Measurements from ENCODE around the gene THSD4.

Gene THSD4

GRCh38 chr15:71098920-71099319, 16.4 kb upstream of the THSD4 start:
- DNase-seq: no peak

GRCh38 chr15:71103102-71103676, 12.1 kb upstream of the THSD4 start:
- no peak for DNase-seq

GRCh38 chr15:71104636-71105035, 10.6 kb upstream of the THSD4 start:
- no peak for DNase-seq

- no peak for DNase-seq
Measured at GRCh38 chr15:71105444-71105843, 9.8 kb upstream of the THSD4 start.

- DNase-seq: no peak
Measured at GRCh38 chr15:71106802-71107500, 8.3 kb upstream of the THSD4 start.

GRCh38 chr15:71107501-71107815, 7.8 kb upstream of the THSD4 start:
- DNase-seq: no peak

- no peak for DNase-seq
Measured at GRCh38 chr15:71109130-71109529, 6.1 kb upstream of the THSD4 start.

GRCh38 chr15:71109905-71110304, 5.4 kb upstream of the THSD4 start:
- DNase-seq: no peak

GRCh38 chr15:71110405-71111180, 4.7 kb upstream of the THSD4 start:
- no peak for DNase-seq

GRCh38 chr15:71111181-71111565, 4.1 kb upstream of the THSD4 start:
- no peak for DNase-seq

- DNase-seq: no peak
Measured at GRCh38 chr15:71111950-71112349, 3.3 kb upstream of the THSD4 start.

- no peak for DNase-seq
Measured at GRCh38 chr15:71112429-71112828, 2.8 kb upstream of the THSD4 start.

- DNase-seq: no peak
Measured at GRCh38 chr15:71114066-71114680, 1.1 kb upstream of the THSD4 start.

GRCh38 chr15:71115567-71116351, 488 bp downstream of the THSD4 start:
- DNase-seq: no peak

GRCh38 chr15:71116366-71116765, 1.1 kb downstream of the THSD4 start:
- no peak for DNase-seq

- no peak for DNase-seq
Measured at GRCh38 chr15:71116942-71117341, 1.7 kb downstream of the THSD4 start.

GRCh38 chr15:71117714-71118305, 2.5 kb downstream of the THSD4 start:
- DNase-seq: no peak

GRCh38 chr15:71118345-71118744, 3.1 kb downstream of the THSD4 start:
- DNase-seq: no peak

- DNase-seq: no peak
Measured at GRCh38 chr15:71118881-71119632, 3.8 kb downstream of the THSD4 start.

GRCh38 chr15:71120428-71120944, 5.2 kb downstream of the THSD4 start:
- no peak for DNase-seq

- DNase-seq: no peak
Measured at GRCh38 chr15:71121442-71121841, 6.2 kb downstream of the THSD4 start.

Data from NCI-H446 treated with DMSO at 0.1 percent for 48 hours (cell line).